Neural cell (in vitro differentiated cells): ENCODE measurements around the gene MRPL24. TPM values are rescaled to one million over a fixed set of nuclear protein-coding genes. Genes with fewer than 3 reads are reported as not detected.

Source experiments
- H2AFZ ChIP-seq: fragments of 200-600, 300-800 bp; sonication (generic), shearing (Covaris generic); 2 replicates; pipeline ENCODE4 v1.6.0; 2014; ENCODE audit warnings: low read depth, mild to moderate bottlenecking, antibody characterized with exemption, low read length, moderate library complexity
- H3F3A ChIP-seq: fragments of 200-600 bp; shearing (Covaris generic); 2 replicates; pipeline ENCODE4 v1.6.1; 2016; ENCODE audit warnings: mild to moderate bottlenecking, moderate library complexity, mixed read lengths, antibody characterized with exemption, low read length; ENCODE audit not compliant: insufficient read depth, poor library complexity, severe bottlenecking
- H3K27ac ChIP-seq: fragments of 200-600, 300-800 bp; sonication (generic), shearing (Covaris generic); 2 replicates; pipeline ENCODE4 v1.5.1; 2014; ENCODE audit warnings: mild to moderate bottlenecking, low read length, moderate library complexity
- H3K27me3 ChIP-seq: fragments of 300-800, 200-600 bp; sonication (generic), shearing (Covaris generic); 2 replicates; pipeline ENCODE4 v1.6.0; 2014; ENCODE audit warnings: mild to moderate bottlenecking, low read depth, low read length, moderate library complexity; ENCODE audit not compliant: insufficient read depth
- H3K36me3 ChIP-seq: fragments of 300-800, 200-600 bp; sonication (generic), shearing (Covaris generic); 2 replicates; pipeline ENCODE4 v1.5.1; 2014; ENCODE audit warnings: mild to moderate bottlenecking, antibody characterized with exemption, low read length, moderate library complexity; ENCODE audit not compliant: insufficient read depth
- H3K4me2 ChIP-seq: fragments of 300-800, 200-600 bp; sonication (generic), shearing (Covaris generic); 2 replicates; pipeline ENCODE4 v1.6.0; 2014; ENCODE audit warnings: mild to moderate bottlenecking, low read length
- H3K4me3 ChIP-seq: fragments of 300-800, 200-600 bp; sonication (generic), shearing (Covaris generic); 2 replicates; pipeline ENCODE4 v1.5.1; 2014; ENCODE audit warnings: mild to moderate bottlenecking, low read length, moderate library complexity
- H3K79me2 ChIP-seq: fragments of 200-600 bp; shearing (Covaris generic); replicated peaks from 2 replicates; pipeline ENCODE4 v1.6.0; 2014; ENCODE audit warnings: mild to moderate bottlenecking, low read length, moderate library complexity; ENCODE audit not compliant: insufficient read depth
- H3K9ac ChIP-seq: fragments of 300-800, 200-600 bp; sonication (generic), shearing (Covaris generic); 2 replicates; pipeline ENCODE4 v1.6.1; 2016; ENCODE audit warnings: mild to moderate bottlenecking, low read length, mixed read lengths
- H3K9me2 ChIP-seq: fragments of 200-600 bp; shearing (Covaris generic); 2 replicates; pipeline ENCODE4 v1.6.1; 2016; ENCODE audit warnings: mild to moderate bottlenecking, low read length, mixed read lengths; ENCODE audit not compliant: insufficient read depth
- H3K9me3 ChIP-seq: fragments of 200-600, 300-800 bp; sonication (generic), shearing (Covaris generic); 2 replicates; pipeline ENCODE4 v1.6.1; 2016; ENCODE audit warnings: mild to moderate bottlenecking, mixed run types, low read length, moderate library complexity, mixed read lengths
- H4K20me1 ChIP-seq: fragments of 200-600 bp; shearing (Covaris generic); 2 replicates; pipeline ENCODE4 v1.6.1; 2016; ENCODE audit warnings: mild to moderate bottlenecking, mixed run types; ENCODE audit not compliant: insufficient read depth
- EP300 ChIP-seq: fragments of 450-650 bp; conservative IDR thresholded peaks from 2 replicates; pipeline ENCODE4 v1.6.1; 2014; ENCODE audit warnings: antibody characterized with exemption, mild to moderate bottlenecking, moderate library complexity; ENCODE audit not compliant: poor library complexity, severe bottlenecking
- EZH2 ChIP-seq: fragments of 200-600, 300-800 bp; shearing (Covaris generic), sonication (generic); IDR thresholded peaks from 2 replicates; pipeline ENCODE4 v1.6.1; 2014; ENCODE audit warnings: antibody characterized with exemption, low read length, borderline replicate concordance, mild to moderate bottlenecking; ENCODE audit not compliant: insufficient read depth, poor library complexity, severe bottlenecking
- MXI1 ChIP-seq: fragments of 450-650 bp; conservative IDR thresholded peaks from 2 replicates; pipeline ENCODE4 v1.6.1; 2014; ENCODE audit warnings: antibody characterized with exemption, mild to moderate bottlenecking; ENCODE audit not compliant: poor library complexity, severe bottlenecking
- POLR2AphosphoS5 ChIP-seq: IDR thresholded peaks from 2 replicates; pipeline ENCODE4 v1.6.1; 2012
- RAD21 ChIP-seq: fragments of 450-650 bp; conservative IDR thresholded peaks from 2 replicates; pipeline ENCODE4 v1.6.1; 2014; ENCODE audit warnings: antibody characterized with exemption, mild to moderate bottlenecking, moderate library complexity
- SMC3 ChIP-seq: fragments of 450-650 bp; conservative IDR thresholded peaks from 2 replicates; pipeline ENCODE4 v1.6.1; 2014; ENCODE audit warnings: antibody characterized with exemption, mild to moderate bottlenecking, moderate library complexity; ENCODE audit not compliant: poor library complexity
- TAF1 ChIP-seq: IDR thresholded peaks from 2 replicates; pipeline ENCODE4 v1.6.1; 2012; ENCODE audit warnings: low read depth
- polyA plus RNA-seq: library from polyadenylated mRNA; depleted of rRNA; stranded (reverse); fragments of >200 nt; gene quantifications from 2 replicates; pipeline ENCODE4 v1.2.3, GENCODE V29; 2014
- TF ChIP-seq, protein P1 (sequence below): IDR thresholded peaks from 2 replicates; pipeline ENCODE4 v1.6.1; 2012; ENCODE audit warnings: borderline replicate concordance
- TF ChIP-seq, protein P2 (sequence below): fragments of 450-650 bp; IDR thresholded peaks from 2 replicates; pipeline ENCODE4 v1.5.1; 2014; ENCODE audit warnings: antibody characterized with exemption, mild to moderate bottlenecking, moderate library complexity; ENCODE audit not compliant: poor library complexity, severe bottlenecking

Gene MRPL24
- polyA plus RNA-seq, 1 donor from 2014 or later: 56.5 TPM

DNA sequence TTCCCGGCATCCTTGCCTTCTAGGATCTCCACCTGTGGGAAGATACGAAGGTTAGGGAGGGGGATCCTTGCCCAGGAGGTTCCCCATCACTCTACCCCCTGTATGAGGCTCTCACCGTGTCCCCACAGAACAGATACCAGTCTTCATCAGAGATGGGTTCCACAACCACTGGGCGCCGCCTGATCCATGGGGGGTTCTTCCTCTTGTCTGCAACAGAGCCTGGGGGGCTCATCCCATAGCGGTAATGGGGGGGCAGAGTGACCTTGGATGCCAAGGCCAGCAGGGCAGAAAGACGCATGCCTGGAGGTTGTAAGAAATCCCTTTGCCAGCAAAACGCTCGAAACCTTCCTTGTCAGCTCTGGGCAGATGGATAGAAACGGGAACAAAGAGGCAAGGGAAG, 2.5 kb downstream of the MRPL24 start:
- H3K4me2 ChIP-seq: no peak overlapping the region
- no peaks in the 10 kb centered on the region for H4K20me1 ChIP-seq
- TF ChIP-seq EP300 (no peak), SMC3 (no peak), POLR2AphosphoS5 (no peak), MXI1 (no peak), TAF1 (no peak), RAD21 (no peak), EZH2 (no peak)
- TF ChIP-seq, protein P1, sequence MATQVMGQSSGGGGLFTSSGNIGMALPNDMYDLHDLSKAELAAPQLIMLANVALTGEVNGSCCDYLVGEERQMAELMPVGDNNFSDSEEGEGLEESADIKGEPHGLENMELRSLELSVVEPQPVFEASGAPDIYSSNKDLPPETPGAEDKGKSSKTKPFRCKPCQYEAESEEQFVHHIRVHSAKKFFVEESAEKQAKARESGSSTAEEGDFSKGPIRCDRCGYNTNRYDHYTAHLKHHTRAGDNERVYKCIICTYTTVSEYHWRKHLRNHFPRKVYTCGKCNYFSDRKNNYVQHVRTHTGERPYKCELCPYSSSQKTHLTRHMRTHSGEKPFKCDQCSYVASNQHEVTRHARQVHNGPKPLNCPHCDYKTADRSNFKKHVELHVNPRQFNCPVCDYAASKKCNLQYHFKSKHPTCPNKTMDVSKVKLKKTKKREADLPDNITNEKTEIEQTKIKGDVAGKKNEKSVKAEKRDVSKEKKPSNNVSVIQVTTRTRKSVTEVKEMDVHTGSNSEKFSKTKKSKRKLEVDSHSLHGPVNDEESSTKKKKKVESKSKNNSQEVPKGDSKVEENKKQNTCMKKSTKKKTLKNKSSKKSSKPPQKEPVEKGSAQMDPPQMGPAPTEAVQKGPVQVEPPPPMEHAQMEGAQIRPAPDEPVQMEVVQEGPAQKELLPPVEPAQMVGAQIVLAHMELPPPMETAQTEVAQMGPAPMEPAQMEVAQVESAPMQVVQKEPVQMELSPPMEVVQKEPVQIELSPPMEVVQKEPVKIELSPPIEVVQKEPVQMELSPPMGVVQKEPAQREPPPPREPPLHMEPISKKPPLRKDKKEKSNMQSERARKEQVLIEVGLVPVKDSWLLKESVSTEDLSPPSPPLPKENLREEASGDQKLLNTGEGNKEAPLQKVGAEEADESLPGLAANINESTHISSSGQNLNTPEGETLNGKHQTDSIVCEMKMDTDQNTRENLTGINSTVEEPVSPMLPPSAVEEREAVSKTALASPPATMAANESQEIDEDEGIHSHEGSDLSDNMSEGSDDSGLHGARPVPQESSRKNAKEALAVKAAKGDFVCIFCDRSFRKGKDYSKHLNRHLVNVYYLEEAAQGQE: no peak
- TF ChIP-seq, protein P2, sequence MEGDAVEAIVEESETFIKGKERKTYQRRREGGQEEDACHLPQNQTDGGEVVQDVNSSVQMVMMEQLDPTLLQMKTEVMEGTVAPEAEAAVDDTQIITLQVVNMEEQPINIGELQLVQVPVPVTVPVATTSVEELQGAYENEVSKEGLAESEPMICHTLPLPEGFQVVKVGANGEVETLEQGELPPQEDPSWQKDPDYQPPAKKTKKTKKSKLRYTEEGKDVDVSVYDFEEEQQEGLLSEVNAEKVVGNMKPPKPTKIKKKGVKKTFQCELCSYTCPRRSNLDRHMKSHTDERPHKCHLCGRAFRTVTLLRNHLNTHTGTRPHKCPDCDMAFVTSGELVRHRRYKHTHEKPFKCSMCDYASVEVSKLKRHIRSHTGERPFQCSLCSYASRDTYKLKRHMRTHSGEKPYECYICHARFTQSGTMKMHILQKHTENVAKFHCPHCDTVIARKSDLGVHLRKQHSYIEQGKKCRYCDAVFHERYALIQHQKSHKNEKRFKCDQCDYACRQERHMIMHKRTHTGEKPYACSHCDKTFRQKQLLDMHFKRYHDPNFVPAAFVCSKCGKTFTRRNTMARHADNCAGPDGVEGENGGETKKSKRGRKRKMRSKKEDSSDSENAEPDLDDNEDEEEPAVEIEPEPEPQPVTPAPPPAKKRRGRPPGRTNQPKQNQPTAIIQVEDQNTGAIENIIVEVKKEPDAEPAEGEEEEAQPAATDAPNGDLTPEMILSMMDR: no peak
- H3K27me3 ChIP-seq: no peaks in the 10 kb centered on the region
- H3K9me2 ChIP-seq: no peaks in the 10 kb centered on the region
- H3F3A ChIP-seq: no peaks in the 10 kb centered on the region
- no peak overlapping the region for H3K9ac ChIP-seq
- H3K79me2 ChIP-seq: no peaks in the 10 kb centered on the region
- no peaks in the 10 kb centered on the region for H3K9me3 ChIP-seq
- no peak overlapping the region for H3K27ac ChIP-seq
- H2AFZ ChIP-seq: no peak overlapping the region
- H3K36me3 ChIP-seq: no peaks in the 10 kb centered on the region
- no peak overlapping the region for H3K4me3 ChIP-seq

DNA sequence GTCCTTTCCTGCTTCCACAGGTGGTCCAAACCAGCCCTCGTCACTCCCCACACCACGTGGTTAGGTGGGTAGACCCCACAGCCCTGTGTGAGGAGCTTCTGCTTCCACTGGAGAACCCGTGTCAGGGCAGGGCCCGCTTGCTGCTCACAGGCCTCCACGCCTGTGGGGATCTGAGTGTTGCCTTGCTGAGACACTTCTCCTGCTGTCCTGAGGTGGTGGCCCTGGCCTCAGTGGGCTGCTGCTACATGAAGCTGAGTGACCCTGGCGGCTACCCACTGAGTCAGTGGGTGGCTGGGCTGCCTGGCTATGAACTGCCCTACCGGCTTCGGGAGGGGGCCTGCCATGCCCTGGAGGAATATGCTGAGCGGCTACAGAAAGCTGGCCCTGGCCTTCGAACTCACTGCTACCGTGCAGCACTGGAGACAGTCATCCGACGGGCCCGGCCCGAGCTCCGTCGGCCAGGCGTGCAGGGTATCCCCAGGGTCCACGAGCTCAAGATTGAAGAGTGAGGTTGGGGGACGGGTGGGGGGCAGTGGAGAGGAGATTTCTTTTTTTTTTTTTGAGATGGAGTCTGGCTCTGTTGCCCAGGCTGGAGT, 6.8 kb downstream of the MRPL24 start:
- H3K27ac ChIP-seq: no peak overlapping the region
- no peaks in the 10 kb centered on the region for H3K79me2 ChIP-seq
- no peaks in the 10 kb centered on the region for H4K20me1 ChIP-seq
- TF ChIP-seq RAD21 (no peak), MXI1 (no peak), POLR2AphosphoS5 (no peak), EZH2 (no peak), SMC3 (no peak), EP300 (no peak), TAF1 (no peak)
- TF ChIP-seq, protein P1: no peak
- TF ChIP-seq, protein P2: no peak
- no peak overlapping the region for H3K4me2 ChIP-seq
- H3K9ac ChIP-seq: no peak overlapping the region
- H3K27me3 ChIP-seq: no peaks in the 10 kb centered on the region
- H3F3A ChIP-seq: no peaks in the 10 kb centered on the region
- no peak overlapping the region for H3K4me3 ChIP-seq
- H3K36me3 ChIP-seq: no peaks in the 10 kb centered on the region
- H3K9me3 ChIP-seq: no peaks in the 10 kb centered on the region
- no peak overlapping the region for H2AFZ ChIP-seq
- H3K9me2 ChIP-seq: no peaks in the 10 kb centered on the region
